ENCODE data around the gene FAM168B.

Gene FAM168B

DNA sequence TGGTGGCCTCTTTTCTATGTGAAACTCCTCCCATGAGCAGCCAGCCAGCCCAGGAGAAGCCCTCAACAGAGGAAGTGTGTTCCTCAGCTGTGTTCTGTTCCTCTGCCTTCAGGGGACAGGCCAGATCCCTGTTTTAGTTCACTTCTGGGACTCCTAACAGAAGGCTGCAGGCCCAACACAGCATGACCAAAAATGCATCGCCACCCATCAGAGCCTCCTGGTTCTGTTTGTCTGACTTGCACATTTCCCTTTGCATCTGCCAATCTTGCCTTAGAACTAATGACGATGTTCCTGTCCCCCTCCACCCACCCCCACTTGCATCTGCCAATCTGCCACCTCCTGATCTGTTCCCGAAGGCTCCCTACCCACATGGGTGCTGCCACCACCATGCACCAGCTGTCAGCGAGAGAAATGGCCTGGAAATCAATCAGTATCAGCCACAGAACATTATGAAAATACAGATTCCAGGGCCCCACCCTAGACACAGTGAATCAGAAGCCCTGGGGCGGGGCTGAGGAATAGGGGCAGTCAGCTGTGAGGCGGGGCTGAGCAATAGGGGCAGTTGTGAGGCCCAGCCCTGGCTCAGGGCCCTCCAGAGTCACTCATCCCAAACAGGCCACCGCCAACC, 51.0 kb downstream of the FAM168B start:
- FAIRE-seq (no peak), DNase-seq (ENCODE audit: extremely low spot score, insufficient read length, low read depth) (no peak)

GRCh38 chr2:131041402-131042147, 51.7 kb downstream of the FAM168B start:
- no peak for DNase-seq (ENCODE audit: extremely low spot score, insufficient read length, low read depth)

GRCh38 chr2:131040661-131041401, 52.4 kb downstream of the FAM168B start:
- FAIRE-seq = no peak
- DNase-seq (ENCODE audit: extremely low spot score, insufficient read length, low read depth) = no peak

More at GRCh38 chr2:131041402-131042147, 51.7 kb downstream of the FAM168B start:
- FAIRE-seq = no peak

DNA sequence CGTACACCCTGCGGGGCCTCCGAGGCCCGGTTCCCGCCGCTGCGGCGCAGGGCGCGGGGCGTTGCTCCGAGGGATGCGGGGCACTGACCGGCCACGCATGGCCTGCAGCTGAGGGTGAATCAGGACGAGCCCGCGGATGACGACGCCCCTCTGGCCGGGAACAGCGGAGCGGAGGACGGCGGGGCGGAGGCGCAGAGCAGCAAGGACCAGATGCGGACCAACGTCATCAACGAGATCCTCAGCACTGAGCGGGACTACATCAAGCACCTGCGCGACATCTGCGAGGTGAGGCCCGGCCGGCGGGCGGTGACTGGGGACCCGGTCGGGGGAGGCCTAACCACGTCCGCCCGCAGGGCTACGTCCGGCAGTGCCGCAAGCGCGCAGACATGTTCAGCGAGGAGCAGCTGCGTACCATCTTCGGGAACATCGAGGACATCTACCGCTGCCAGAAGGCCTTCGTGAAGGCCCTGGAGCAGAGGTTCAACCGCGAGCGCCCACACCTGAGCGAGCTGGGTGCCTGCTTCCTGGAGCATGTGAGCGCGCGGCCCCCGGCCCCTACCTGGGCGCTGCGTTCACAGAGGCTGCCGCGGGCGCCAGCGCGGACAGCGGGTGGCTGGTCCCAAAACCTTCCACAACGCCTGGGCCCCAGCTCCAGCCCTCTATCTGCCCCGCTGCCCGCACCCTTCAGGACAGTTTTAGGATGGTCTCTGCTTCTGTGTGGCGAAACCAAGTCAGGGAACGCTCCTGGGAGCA, 53.2 kb downstream of the FAM168B start:
- FAIRE-seq (no peak), DNase-seq (ENCODE audit: extremely low spot score, insufficient read length, low read depth) (no peak)

- FAIRE-seq = no peak
- DNase-seq (ENCODE audit: extremely low spot score, insufficient read length, low read depth) = no peak
These were observed 53.7 kb downstream of the FAM168B start for GRCh38 chr2:131039535-131039907.

DNA sequence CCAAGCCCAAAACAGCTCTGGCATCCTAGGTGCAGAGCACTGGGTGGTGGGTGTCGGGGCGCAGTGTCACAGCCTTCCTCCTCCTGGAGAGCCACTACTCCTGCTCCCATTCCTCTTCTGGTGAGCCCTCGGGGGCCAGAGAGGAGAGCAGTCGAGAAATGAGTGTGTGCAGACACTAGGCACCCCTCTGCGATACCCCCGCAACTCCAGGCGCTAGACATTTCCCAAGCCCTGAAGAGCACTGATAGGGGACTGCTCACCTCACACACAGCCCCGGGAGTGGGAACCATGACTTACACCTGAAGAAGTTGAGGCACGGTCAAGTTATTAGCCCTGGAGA, 54.2 kb downstream of the FAM168B start:
- FAIRE-seq = no peak
- DNase-seq (ENCODE audit: extremely low spot score, insufficient read length, low read depth) = no peak

GRCh38 chr2:131038258-131039100, 54.8 kb downstream of the FAM168B start:
- no peak for FAIRE-seq
- no peak for DNase-seq (ENCODE audit: extremely low spot score, insufficient read length, low read depth)

DNA sequence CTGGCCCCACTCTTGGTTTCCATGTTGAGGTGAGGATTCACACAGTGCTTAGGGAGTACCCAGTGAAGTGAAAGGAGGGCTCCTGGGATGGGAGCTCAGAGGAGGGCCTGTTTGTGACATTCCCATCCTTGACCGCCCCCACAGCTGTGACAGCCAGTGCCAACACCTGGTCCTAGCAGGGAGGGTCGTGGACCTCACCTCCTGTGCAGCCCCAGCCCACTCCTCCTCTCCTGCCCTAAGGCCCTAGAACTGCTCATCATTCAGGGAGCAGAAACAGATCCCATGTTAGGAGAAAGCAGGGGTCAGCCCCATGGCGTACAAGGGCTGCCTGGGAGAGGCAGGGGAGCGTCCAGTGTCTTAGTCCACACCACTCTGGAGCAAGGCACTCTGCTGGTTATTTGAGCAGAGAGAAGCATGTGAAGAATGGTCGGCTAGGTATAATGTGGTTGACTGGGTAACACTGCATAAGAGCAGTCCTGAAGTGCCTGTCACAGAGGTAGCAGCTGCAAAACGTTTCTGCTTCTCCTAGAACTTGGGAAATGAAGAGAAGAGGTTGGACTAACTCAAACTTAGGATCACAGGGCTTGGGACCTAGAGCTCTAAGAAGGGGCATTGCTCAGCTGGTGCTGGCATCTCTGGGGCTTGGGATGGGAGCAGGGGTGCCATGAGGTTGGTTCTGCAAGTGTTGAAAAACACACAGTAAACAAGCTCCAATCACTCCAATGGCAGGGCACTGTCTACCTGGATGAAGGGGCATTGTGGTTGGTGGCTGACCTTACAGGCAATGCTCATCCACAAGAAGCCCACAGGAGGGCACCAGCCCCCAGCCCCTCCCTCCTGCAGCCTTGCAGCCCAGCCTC, 55.6 kb downstream of the FAM168B start:
- DNase-seq (ENCODE audit: extremely low spot score, insufficient read length, low read depth) (no peak), FAIRE-seq (no peak)

DNA sequence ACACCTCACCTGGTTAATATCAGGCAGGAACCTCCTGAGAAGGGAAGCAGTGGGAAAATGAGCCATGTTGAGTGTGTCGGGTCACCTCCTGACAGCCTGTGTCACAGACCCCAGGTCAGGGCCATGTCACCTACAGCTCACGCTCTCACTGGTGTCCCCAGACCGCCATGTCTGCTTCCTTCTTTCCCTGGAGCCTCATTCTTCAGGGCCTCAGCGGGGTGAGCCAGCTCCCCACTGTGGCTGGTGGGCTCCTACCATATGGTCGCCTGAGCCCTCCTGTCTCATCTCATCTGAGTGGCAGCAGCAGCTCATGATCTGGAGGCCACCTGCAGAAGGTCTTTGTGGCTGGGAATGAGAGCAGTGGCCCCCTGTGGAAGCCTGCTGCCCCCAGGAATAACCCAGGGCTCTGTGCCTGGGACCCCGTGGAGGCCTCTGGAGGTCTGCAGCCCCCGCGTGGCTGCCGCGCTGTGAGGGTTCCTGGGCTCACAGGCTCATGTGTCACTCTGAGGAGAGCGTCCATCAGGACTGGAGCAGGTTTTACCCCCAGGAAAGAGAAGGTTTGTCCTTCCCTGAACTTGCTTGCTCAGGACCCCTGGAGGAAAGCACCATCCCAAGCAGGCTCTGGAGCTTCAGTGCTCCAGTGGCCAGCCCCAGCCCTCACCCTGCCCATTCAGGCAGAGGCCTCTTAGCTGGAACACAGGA, 56.4 kb downstream of the FAM168B start:
- DNase-seq (ENCODE audit: extremely low spot score, insufficient read length, low read depth) (no peak), FAIRE-seq (no peak)

GRCh38 chr2:131036269-131036668, 57.0 kb downstream of the FAM168B start:
- FAIRE-seq = no peak
- no peak for DNase-seq (ENCODE audit: extremely low spot score, insufficient read length, low read depth)

- no peak for FAIRE-seq
- no peak for DNase-seq (ENCODE audit: extremely low spot score, insufficient read length, low read depth)
These were observed 57.4 kb downstream of the FAM168B start for GRCh38 chr2:131035826-131036231.

- FAIRE-seq (no peak), DNase-seq (ENCODE audit: extremely low spot score, insufficient read length, low read depth) (no peak)
These were observed 58.0 kb downstream of the FAM168B start for GRCh38 chr2:131035112-131035825.

DNA sequence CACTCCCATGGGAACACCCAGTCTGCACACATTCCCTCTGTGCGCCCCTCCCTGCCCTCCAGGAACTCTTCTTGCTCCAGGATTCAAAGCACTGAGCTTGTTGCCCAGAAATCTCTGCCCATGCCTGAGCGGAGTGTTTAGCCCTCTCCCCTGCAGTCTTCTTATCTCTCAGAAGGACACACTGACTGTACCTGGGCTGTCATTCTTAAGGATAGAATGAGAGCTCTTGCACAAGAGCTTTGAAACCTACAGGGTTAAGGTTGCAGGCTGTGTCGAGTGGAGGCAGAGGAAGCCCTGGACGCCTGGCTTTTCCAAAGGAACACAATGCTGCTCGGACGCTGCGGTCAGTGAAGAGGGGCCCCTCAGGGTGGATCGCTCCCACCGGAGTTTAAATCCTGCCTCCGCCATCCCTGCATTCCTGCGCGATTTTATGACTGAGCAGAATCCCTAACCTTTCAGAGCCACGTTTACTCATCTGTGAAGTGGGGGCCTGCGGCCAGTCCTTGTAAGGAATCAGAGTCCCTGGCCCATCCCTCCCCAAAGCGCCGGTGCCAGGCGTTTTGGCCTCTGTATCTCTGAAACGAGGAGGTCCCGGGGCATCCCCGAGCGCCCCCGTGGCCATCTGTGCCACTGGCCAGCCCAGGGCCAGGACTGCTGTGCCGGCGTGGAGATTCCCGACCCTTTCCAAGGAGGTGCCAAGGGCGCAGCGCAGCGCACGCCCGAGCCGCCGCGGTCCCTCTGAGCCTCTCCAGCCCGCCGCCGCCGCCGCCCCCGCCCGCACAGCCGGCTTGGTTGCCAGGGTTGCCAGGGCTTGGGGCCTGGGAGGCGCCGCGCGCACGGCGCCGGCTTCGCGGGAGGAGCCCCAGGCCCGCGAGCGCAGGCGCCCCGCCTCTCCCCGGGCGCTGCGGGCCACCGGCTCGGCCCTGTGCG, 58.9 kb downstream of the FAM168B start:
- DNase-seq (ENCODE audit: extremely low spot score, insufficient read length, low read depth) = no peak
- no peak for FAIRE-seq

- DNase-seq (ENCODE audit: extremely low spot score, insufficient read length, low read depth) = no peak
- no peak for FAIRE-seq
These were observed 59.5 kb downstream of the FAM168B start for GRCh38 chr2:131033786-131034121.

GRCh38 chr2:131032393-131032836, 60.8 kb downstream of the FAM168B start:
- DNase-seq (ENCODE audit: extremely low spot score, insufficient read length, low read depth) (no peak), FAIRE-seq (no peak)

DNA sequence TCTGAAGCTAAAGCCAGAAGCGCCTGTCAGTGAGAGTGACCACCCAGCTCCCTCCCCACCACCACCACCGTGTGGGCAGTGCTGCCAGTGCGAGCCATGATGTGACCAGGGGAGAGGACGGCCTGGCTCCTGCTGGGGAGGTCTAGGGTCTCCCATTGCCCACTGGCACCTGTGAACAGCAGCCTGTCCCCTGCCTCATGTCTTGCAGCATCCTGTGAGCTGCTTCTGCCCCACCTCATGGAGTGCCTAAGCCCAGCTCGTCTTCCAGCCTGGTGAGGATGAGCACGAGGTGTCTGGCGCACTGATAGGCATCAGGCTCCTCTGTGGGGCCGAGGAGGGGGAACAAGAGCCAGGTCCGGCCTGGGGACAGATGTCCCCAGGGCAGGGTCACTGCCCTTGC, 61.4 kb downstream of the FAM168B start:
- DNase-seq (ENCODE audit: extremely low spot score, insufficient read length, low read depth) (no peak), FAIRE-seq (no peak)

- DNase-seq (ENCODE audit: extremely low spot score, insufficient read length, low read depth) (no peak), FAIRE-seq (no peak)
These were observed 61.8 kb downstream of the FAM168B start for GRCh38 chr2:131031431-131031841.
